GM18505 (cell line): ENCODE measurements around the gene DNAH12.
"Not testable (repeated sequence)": the region's sequence is repeated elsewhere in the genome, so short reads cannot be mapped to it uniquely, and the experiment has no call there.

Experiments
- ATAC-seq: cut with Tn5 transposase; IDR thresholded peaks from one replicate; pipeline ENCODE4 v1.9.1; 2021; ENCODE audit not compliant: unreplicated experiment
- POLR2A ChIP-seq: IDR thresholded peaks from 4 replicates; pipeline ENCODE4 v1.6.1; 2011; ENCODE audit warnings: borderline replicate concordance; ENCODE audit not compliant: insufficient read depth, insufficient read length; ENCODE audit errors: extremely low read depth

DNAH12 gene

DNA sequence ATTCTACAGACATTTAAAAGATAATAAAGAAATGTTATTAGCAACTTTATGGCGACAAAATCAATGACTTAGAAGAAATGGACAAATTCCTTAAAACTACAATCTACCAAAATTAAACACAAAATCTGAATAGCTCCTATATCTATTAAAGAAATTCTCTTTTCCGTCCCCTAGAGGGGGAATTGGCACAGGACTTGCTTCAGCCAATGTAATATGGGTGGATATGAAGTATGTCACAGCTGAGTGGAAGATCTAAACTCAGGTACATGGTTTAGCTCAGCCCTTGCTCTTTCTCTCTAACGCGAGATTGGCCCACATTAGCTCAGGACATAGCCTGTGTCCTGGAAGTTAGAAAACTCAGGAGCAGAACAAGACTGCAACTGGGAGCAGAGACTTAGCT lies 79.3 kb downstream of the DNAH12 start:
- no peak for TF ChIP-seq POLR2A
- ATAC-seq: no peak

- ATAC-seq: no peak
- TF ChIP-seq POLR2A: no peak
Observed at GRCh38 chr3:57464011-57464410, 80.1 kb downstream of the DNAH12 start.

- ATAC-seq: no peak
- TF ChIP-seq POLR2A: no peak
Observed at GRCh38 chr3:57451150-57451846, 92.8 kb downstream of the DNAH12 start.

DNA sequence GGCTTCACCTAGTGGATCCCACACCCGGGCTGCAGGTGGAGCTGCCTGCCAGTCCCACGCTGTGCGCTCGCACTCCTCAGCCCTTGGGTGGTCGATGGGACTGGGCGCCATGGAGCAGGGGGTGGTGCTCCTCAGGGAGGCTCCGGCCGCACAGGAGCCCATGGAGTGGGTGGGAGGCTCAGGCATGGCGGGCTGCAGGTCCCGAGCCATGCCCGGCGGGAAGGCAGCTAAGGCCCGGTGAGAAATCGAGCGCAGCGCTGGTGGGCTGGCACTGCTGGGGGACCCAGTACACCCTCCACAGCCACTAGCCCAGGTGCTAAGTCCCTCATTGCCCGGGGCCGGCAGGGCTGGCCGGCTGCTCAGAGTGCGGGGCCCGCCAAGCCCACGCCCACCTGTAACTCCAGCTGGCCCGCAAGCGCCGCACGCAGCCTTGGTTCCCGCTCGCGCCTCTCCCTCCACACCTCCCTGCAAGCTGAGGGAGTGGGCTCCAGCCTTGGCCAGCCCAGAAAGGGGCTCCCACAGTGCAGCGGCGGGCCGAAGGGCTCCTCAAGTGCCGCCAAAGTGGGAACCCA lies 94.8 kb downstream of the DNAH12 start:
- ATAC-seq: not testable (repeated sequence)

GRCh38 chr3:57448489-57448888 lies 95.7 kb downstream of the DNAH12 start:
- ATAC-seq: not testable (repeated sequence)

DNA sequence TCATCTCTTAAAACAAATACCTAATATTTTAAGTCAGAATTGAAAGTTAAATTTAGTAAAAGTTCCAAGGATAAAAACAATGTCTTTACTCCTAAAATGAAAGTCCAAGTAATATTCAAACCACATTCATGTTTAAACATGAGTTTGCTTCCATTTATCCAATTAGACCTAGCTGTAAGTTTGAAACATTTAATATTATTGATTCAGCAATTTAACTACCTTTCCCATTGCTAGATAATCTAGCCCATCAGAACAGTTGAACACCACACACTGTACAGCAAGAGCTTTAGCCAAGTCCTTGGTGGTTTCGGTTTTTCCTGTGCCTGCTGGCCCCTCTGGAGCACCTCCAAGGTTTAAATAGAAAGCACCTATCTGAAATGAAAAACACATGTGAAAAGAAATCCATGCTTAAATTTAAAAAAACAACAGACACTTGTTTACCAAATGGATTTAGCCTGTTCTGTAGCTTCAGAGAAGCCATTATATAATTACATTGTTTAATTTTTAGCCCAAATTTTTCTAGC lies 97.8 kb downstream of the DNAH12 start:
- ATAC-seq: no peak
- no peak for TF ChIP-seq POLR2A

- no peak for ATAC-seq
- no peak for TF ChIP-seq POLR2A
Observed at GRCh38 chr3:57444469-57444868, 99.7 kb downstream of the DNAH12 start.

- ATAC-seq: not testable (repeated sequence)
Observed at GRCh38 chr3:57440144-57440543, 104.0 kb downstream of the DNAH12 start.

- not testable (repeated sequence) for ATAC-seq
Observed at GRCh38 chr3:57438460-57438859, 105.7 kb downstream of the DNAH12 start.

GRCh38 chr3:57436195-57436761 lies 107.9 kb downstream of the DNAH12 start:
- no peak for TF ChIP-seq POLR2A
- ATAC-seq: no peak

- ATAC-seq: no peak
- no peak for TF ChIP-seq POLR2A
Observed at GRCh38 chr3:57434041-57434440, 110.1 kb downstream of the DNAH12 start.

GRCh38 chr3:57423335-57423734 lies 120.8 kb downstream of the DNAH12 start:
- no peak for TF ChIP-seq POLR2A
- no peak for ATAC-seq

DNA sequence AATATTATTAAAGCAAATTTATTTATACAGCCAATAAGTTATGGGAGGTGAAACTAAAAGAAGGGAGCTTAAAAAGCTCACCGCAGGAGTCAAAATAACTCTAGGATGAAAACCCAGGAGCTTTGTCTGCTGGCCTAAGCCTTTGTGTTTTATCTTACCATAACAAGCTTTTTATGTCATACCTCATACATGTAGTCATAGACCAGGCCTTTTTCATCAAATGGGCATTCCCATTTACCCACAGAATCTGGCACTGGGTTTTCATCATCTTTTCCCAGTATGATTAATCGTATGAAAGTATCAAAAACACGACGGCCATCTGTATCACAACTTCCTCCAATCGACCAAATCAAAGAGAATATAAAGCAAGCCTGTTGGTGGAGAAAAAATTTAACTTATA lies 122.8 kb downstream of the DNAH12 start:
- ATAC-seq: no peak

DNA sequence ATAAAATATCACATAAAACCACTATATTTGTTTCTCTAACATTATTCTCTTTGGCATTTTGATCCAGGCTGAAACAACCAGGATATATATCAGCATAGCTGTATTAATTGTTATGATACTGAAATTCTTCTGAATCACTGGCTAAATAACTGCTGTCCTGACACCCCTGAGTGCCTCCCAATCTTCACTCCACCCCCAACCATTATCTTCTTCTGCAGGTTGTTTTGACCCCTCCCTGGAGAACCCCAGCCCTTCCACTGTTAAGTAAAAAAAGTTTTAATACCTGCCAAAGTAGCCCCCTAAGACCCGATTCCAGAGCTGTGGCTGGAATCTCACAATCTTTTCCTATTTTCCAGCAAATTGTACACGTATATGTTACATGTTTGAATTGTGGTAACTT lies 124.1 kb downstream of the DNAH12 start:
- no peak for TF ChIP-seq POLR2A
- no peak for ATAC-seq

More for the DNA sequence above, 122.8 kb downstream of the DNAH12 start:
- no peak for TF ChIP-seq POLR2A

GRCh38 chr3:57411715-57412114 lies 132.4 kb downstream of the DNAH12 start:
- ATAC-seq: no peak
- no peak for TF ChIP-seq POLR2A

DNA sequence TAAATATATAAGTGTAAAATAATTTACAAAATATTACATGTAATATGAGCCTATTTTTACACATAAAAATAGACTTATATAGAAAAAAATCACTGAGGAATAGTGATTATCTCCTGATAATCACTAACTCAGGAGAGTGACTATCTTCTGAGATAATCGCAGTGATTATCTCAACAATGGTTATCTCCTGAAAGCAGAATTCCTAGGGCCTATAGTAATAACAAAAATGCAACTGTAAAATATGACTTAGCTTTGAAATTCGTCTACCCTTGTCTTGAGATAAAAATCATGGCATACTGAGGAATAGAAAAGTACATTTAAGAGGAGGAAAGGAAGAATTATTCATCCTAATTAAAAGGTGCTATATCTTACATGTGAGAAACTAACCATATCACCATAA lies 134.7 kb downstream of the DNAH12 start:
- no peak for ATAC-seq
- TF ChIP-seq POLR2A: no peak
